SK-N-SH (cell line): Measurements from ENCODE around the gene CELSR1.

Experiments
- EP300 ChIP-seq, 2 experiments: IDR thresholded peaks; 2 replicates each; pipeline versions ENCODE4 v1.4.0 to v1.6.1; 2012; ENCODE audit warnings: borderline replicate concordance in 1 of 2, low read depth in 1 of 2, low read length in 1 of 2
- EZH2phosphoT487 ChIP-seq: fragments of 200-600 bp; sonication (generic); IDR thresholded peaks from 2 replicates; pipeline ENCODE4 v1.6.1; 2017; ENCODE audit warnings: low read depth, mixed run types, mild to moderate bottlenecking, antibody characterized with exemption, moderate library complexity, borderline replicate concordance
- FOSL2 ChIP-seq: IDR thresholded peaks from 2 replicates; pipeline ENCODE4 v1.4.0; 2012; ENCODE audit warnings: low read depth, mild to moderate bottlenecking, moderate library complexity, borderline replicate concordance
- POLR2AphosphoS5 ChIP-seq: IDR thresholded peaks from 2 replicates; pipeline ENCODE4 v1.6.1; 2012; ENCODE audit warnings: low read depth, low read length
- RAD21 ChIP-seq: IDR thresholded peaks from 2 replicates; pipeline ENCODE4 v1.6.1; 2012; ENCODE audit warnings: mild to moderate bottlenecking, low read length
- REST ChIP-seq: IDR thresholded peaks from 2 replicates; pipeline ENCODE4 v1.6.1; 2012; ENCODE audit warnings: mild to moderate bottlenecking, low read depth, low read length, moderate library complexity
- RXRA ChIP-seq: IDR thresholded peaks from 2 replicates; pipeline ENCODE4 v1.4.0; 2012; ENCODE audit warnings: low read depth, mild to moderate bottlenecking, borderline replicate concordance
- SIN3A ChIP-seq: IDR thresholded peaks from 2 replicates; pipeline ENCODE4 v1.6.1; 2012; ENCODE audit warnings: low read depth, mild to moderate bottlenecking, low read length, moderate library complexity, borderline replicate concordance
- USF2 ChIP-seq: fragments of 150-350 bp; IDR thresholded peaks from 2 replicates; pipeline ENCODE4 v1.6.1; 2017; ENCODE audit warnings: antibody characterized with exemption, low read length, low read depth, borderline replicate concordance
- YY1 ChIP-seq: IDR thresholded peaks from 2 replicates; pipeline ENCODE4 v1.4.0; 2012; ENCODE audit warnings: low read depth, mild to moderate bottlenecking
- TF ChIP-seq, protein P1 (sequence below): fragments of 200-600 bp; sonication (generic); IDR thresholded peaks from 2 replicates; pipeline ENCODE4 v1.6.1; 2017; ENCODE audit warnings: antibody characterized with exemption, mild to moderate bottlenecking, moderate library complexity

DNA sequence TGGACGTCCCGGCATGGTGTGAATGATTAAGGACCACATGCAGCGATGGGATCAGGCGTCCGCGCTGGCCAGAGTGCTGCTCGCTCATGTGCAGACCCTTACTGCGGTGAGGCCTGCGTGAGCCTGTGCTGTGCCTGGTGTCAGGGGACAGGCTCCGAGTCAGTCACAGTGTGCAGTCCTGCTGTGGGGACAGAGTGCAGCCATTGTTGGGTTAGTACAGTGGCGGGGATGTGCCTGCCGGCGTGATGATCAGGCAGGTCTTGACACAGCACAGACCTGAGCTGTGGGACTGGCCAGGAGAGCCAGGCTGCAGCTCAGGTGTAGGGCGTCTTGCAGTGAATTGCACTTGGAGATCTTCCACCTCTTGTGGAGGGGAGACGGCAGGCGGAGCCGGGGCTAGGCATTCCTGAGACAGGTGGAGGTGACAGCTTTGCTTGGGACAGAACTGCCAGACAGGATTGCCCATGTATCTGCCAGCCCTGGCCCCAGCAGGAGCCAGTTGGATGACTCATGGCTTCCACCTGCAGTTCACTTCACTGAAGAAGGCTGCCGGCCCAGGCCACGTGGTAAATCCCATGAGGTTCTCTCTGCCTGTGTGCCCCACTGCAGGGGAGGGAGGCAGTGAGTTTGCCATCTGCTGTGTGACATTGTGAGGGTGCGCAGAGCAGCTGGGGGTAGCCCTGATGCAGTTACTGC is 184.6 kb downstream of the CELSR1 start:
- TF ChIP-seq POLR2AphosphoS5, result no peak
- TF ChIP-seq YY1, result no peak
- TF ChIP-seq EZH2phosphoT487, result no peak
- TF ChIP-seq RXRA, result no peak
- TF ChIP-seq, protein P1, sequence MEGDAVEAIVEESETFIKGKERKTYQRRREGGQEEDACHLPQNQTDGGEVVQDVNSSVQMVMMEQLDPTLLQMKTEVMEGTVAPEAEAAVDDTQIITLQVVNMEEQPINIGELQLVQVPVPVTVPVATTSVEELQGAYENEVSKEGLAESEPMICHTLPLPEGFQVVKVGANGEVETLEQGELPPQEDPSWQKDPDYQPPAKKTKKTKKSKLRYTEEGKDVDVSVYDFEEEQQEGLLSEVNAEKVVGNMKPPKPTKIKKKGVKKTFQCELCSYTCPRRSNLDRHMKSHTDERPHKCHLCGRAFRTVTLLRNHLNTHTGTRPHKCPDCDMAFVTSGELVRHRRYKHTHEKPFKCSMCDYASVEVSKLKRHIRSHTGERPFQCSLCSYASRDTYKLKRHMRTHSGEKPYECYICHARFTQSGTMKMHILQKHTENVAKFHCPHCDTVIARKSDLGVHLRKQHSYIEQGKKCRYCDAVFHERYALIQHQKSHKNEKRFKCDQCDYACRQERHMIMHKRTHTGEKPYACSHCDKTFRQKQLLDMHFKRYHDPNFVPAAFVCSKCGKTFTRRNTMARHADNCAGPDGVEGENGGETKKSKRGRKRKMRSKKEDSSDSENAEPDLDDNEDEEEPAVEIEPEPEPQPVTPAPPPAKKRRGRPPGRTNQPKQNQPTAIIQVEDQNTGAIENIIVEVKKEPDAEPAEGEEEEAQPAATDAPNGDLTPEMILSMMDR, result no peak
- TF ChIP-seq SIN3A, result no peak
- TF ChIP-seq EP300 (IDR thresholded peaks at IDR 0.05; ENCODE audit: borderline replicate concordance in 1 of 2, low read depth in 1 of 2, low read length in 1 of 2), result no peak
- no peak for TF ChIP-seq USF2
- no peak for TF ChIP-seq FOSL2
- no peak for TF ChIP-seq REST
- no peak for TF ChIP-seq RAD21
